ENCODE results near the gene PTPN21.

- no peak for TF ChIP-seq POLR2AphosphoS5 (IDR thresholded peaks at IDR 0.05; ENCODE audit: insufficient read depth, low read depth, low read length)
- TF ChIP-seq CTCF (IDR thresholded peaks at IDR 0.05; ENCODE audit: extremely low read depth in 1 of 2, insufficient read depth in 1 of 2, low read depth in 1 of 2, low read length in 2 of 2): no peak
- no peak for TF ChIP-seq EZH2 (IDR thresholded peaks at IDR 0.05; ENCODE audit: borderline replicate concordance, low read depth, low read length, severe bottlenecking)
- TF ChIP-seq POLR2A (IDR thresholded peaks at IDR 0.05; ENCODE audit: low read depth, low read length): no peak
- no peak for TF ChIP-seq FOS (IDR thresholded peaks at IDR 0.05; ENCODE audit: borderline replicate concordance, insufficient read depth, low read length)
- no peak for TF ChIP-seq JUN (IDR thresholded peaks at IDR 0.05; ENCODE audit: borderline replicate concordance, insufficient read depth, insufficient read length, low read depth)
- no peak for TF ChIP-seq MAX (IDR thresholded peaks at IDR 0.05; ENCODE audit: insufficient read depth, insufficient read length)
Observed at GRCh38 chr14:88550078-88550477, 4.7 kb downstream of the PTPN21 start.

Measured in endothelial cell of umbilical vein (primary cell).